Breast epithelium (tissue), 3 donors: ENCODE data around the gene CXXC5.

Experiments
- POLR2AphosphoS5 ChIP-seq, 3 donors: sonication (generic); formaldehyde crosslinking; IDR thresholded peaks; one replicate each; pipeline ENCODE4 v1.6.1; 2017; ENCODE audit warnings: antibody characterized with exemption in 3 of 3
- TF ChIP-seq, protein P1 (sequence below), 3 donors: fragments of 450-650 bp; IDR thresholded peaks; one replicate each; pipeline ENCODE4 v1.5.1; 2016 to 2017; ENCODE audit warnings: antibody characterized with exemption in 3 of 3, mild to moderate bottlenecking in 3 of 3, moderate library complexity in 3 of 3

GRCh38 chr5:139664727-139665351 is 16.7 kb downstream of the CXXC5 start:
- TF ChIP-seq, protein P1, sequence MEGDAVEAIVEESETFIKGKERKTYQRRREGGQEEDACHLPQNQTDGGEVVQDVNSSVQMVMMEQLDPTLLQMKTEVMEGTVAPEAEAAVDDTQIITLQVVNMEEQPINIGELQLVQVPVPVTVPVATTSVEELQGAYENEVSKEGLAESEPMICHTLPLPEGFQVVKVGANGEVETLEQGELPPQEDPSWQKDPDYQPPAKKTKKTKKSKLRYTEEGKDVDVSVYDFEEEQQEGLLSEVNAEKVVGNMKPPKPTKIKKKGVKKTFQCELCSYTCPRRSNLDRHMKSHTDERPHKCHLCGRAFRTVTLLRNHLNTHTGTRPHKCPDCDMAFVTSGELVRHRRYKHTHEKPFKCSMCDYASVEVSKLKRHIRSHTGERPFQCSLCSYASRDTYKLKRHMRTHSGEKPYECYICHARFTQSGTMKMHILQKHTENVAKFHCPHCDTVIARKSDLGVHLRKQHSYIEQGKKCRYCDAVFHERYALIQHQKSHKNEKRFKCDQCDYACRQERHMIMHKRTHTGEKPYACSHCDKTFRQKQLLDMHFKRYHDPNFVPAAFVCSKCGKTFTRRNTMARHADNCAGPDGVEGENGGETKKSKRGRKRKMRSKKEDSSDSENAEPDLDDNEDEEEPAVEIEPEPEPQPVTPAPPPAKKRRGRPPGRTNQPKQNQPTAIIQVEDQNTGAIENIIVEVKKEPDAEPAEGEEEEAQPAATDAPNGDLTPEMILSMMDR (IDR thresholded peaks at IDR 0.05) = no peak
- no peak for TF ChIP-seq POLR2AphosphoS5 (IDR thresholded peaks at IDR 0.05)
